ENCODE results near the gene FITM2. TPM values are rescaled to one million over a fixed set of nuclear protein-coding genes. Genes with fewer than 3 reads are reported as not detected.
"Not testable (repeated sequence)": the region's sequence is repeated elsewhere in the genome, so short reads cannot be mapped to it uniquely, and the experiment has no call there.

FITM2 gene
- total and polyA plus RNA-seq, 7 experiments from 2014 or later: 1.7 to 7.9 (median 3.8) TPM

DNA sequence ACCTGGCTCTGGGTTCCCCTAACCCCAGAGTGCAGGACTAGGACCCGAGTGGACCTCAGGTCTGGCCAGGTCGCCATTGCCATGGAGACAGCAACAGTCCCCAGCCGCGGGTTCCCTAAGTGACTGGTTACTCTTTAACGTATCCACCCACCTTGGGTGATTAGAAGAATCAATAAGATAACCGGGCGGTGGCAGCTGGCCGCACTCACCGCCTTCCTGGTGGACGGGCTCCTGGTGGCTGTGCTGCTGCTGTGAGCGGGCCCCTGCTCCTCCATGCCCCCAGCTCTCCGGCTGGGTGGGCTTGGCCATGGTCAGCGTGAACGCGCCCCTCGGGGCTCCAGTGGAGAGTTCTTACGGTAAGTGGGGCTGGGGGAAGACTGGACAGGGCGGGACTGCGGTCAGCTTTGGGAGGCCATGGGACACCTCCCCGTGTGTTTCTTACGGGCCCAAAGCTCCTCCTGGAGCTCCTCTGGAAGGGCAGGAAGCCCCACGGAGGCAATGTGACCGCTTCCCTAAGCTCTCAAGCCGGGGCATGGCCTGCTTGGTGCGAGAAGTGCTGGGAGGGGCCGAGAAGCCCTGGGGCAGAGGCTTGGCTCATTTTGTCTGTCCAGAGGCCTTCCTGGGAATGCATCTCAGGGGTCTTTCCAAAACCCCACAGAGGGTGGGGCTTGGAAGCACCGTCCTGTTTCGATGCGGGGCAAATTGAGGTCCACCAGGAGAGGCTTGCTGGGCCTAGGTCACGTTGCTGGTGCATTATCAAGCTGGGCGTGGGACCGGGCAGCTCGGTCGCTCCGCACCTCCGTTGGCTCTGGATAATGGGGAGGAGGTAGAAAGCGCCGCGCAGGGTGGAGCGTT lies 44.7 kb upstream of the FITM2 start, which contains the start of gene HNF4A:
HNF4A (plus strand) TSS at position 202 of the 855 bp plus-strand sequence; CDS start at position 308, 106 bp downstream.
- ChIA-PET POLR2A (no interaction called here), CTCF (no interaction called here)
- ATAC-seq: no peak
- no peak within 1 kb of the TSS for H3K27ac ChIP-seq (ENCODE audit: low read depth, low read length)
- intact Hi-C loops (cut with micrococcal nuclease): no loop called here
- no peak for DNase-seq
- H3K36me3 ChIP-seq (ENCODE audit: control insufficient read depth in 2 of 3, insufficient read depth in 3 of 3, low read length in 3 of 3): no peaks in the 10 kb centered on the region
- peaks cover 0 to 10% (median 0%) of the 10 kb centered on the region in 7 donors for H3K4me1 Mint-ChIP-seq
- H3K9me3 Mint-ChIP-seq: no peaks in the 10 kb centered on the region
- H3K4me3 Mint-ChIP-seq: no peak within 1 kb of the TSS
- no peaks in the 10 kb centered on the region for H3K9me3 ChIP-seq (ENCODE audit: control insufficient read depth in 2 of 3, low read length in 3 of 3)
- no peak within 1 kb of the TSS for H3K4me3 ChIP-seq (ENCODE audit: low read length)
- peaks cover 0 to 22% (median 5%) of the 10 kb centered on the region in 5 donors for H3K27me3 Mint-ChIP-seq
- H3K4me1 ChIP-seq (ENCODE audit: control insufficient read depth in 2 of 2, insufficient read depth in 2 of 2, low read length in 2 of 2): no peaks in the 10 kb centered on the region
- no peak within 1 kb of the TSS for H3K27ac Mint-ChIP-seq
- H3K27me3 ChIP-seq (ENCODE audit: control insufficient read depth in 2 of 2, insufficient read depth in 2 of 2, low read length in 2 of 2): no peaks in the 10 kb centered on the region
- H3K36me3 Mint-ChIP-seq: no peaks in the 10 kb centered on the region

DNA sequence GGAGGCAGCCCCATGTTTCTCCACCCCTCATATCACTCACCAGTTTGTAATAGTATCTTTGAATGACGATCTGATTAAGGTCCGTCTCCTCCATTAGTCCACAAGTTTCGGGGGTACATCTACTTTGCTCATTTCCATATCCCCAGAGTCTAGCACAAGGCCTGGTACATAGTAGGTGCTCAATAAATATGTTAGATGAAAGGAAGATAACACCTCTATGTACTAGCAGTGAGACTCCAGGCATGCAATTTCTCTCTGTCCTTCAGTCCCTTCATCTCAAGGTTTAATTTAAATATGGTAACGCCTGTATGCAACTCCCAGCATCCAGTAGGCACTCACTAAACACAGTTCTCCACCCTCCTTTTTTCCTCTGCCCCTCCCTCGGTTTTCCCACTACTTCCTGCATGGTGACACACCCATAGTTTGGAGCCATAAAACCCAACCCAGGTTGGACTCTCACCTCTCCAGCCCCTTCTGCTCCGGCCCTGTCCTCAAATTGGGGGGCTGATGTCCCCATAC lies 44.0 kb upstream of the FITM2 start:
- intact Hi-C loops (cut with micrococcal nuclease): no loop called here
- Histone ChIP-seq H3K27ac (ENCODE audit: low read depth, low read length) (no peak overlapping the region), H3K4me1 (ENCODE audit: control insufficient read depth in 2 of 2, insufficient read depth in 2 of 2, low read length in 2 of 2) (no peaks in the 10 kb centered on the region), H3K36me3 (ENCODE audit: control insufficient read depth in 2 of 3, insufficient read depth in 3 of 3, low read length in 3 of 3) (no peaks in the 10 kb centered on the region), H3K4me3 (ENCODE audit: low read length) (no peak overlapping the region), H3K27me3 (ENCODE audit: control insufficient read depth in 2 of 2, insufficient read depth in 2 of 2, low read length in 2 of 2) (no peaks in the 10 kb centered on the region), H3K9me3 (ENCODE audit: control insufficient read depth in 2 of 3, low read length in 3 of 3) (no peaks in the 10 kb centered on the region)
- Mint-ChIP-seq H3K36me3 (no peaks in the 10 kb centered on the region), H3K4me1 (peaks cover 0 to 10% (median 0%) of the 10 kb centered on the region in 7 donors), H3K27ac (no peak overlapping the region), H3K4me3 (no peak overlapping the region), H3K9me3 (no peaks in the 10 kb centered on the region), H3K27me3 (peaks cover 0 to 18% (median 5%) of the 10 kb centered on the region in 5 donors)
- ChIA-PET CTCF (no interaction called here), POLR2A (interaction anchor here (0.6 kb wide), 1 partner anchor 247 kb away, joined by 6 read pairs; no protein-coding TSS in a partner anchor)
- ATAC-seq (no peak), DNase-seq (no peak)

DNA sequence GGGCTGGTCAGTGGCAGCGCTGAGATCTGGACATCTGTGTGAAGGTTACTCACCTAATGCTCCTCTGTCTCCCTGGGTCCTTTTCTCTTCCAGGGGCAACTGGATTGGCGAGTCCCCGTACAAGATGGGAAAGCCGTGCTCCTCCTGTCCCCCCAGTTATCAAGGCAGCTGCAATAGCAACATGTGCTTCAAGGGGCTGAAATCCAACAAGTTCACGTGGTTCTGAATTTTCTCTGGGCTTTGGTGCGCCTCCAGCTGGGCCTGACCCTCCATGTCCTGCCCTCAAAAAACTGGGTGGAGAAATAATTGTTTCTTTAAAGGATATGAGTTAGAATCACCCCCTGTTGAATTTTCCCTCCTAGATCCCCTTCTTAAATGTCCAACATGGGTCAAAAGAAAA lies 39.6 kb upstream of the FITM2 start:
- Mint-ChIP-seq H3K27me3 (peaks cover 0 to 5% (median 3%) of the 10 kb centered on the region in 5 donors), H3K4me1 (peaks cover 0 to 10% (median 0%) of the 10 kb centered on the region in 7 donors), H3K36me3 (no peaks in the 10 kb centered on the region), H3K4me3 (no peak overlapping the region), H3K9me3 (no peaks in the 10 kb centered on the region), H3K27ac (no peak overlapping the region)
- DNase-seq (no peak), ATAC-seq (no peak)
- no peak overlapping the region for H3K27ac ChIP-seq (ENCODE audit: low read depth, low read length)
- intact Hi-C loops (cut with micrococcal nuclease): no loop called here
- no peak overlapping the region for H3K4me3 ChIP-seq (ENCODE audit: low read length)
- no peaks in the 10 kb centered on the region for H3K4me1 ChIP-seq (ENCODE audit: control insufficient read depth in 2 of 2, insufficient read depth in 2 of 2, low read length in 2 of 2)
- H3K9me3 ChIP-seq (ENCODE audit: control insufficient read depth in 2 of 3, low read length in 3 of 3): no peaks in the 10 kb centered on the region
- no peaks in the 10 kb centered on the region for H3K27me3 ChIP-seq (ENCODE audit: control insufficient read depth in 2 of 2, insufficient read depth in 2 of 2, low read length in 2 of 2)
- CTCF ChIA-PET: no interaction called here
- POLR2A ChIA-PET: no interaction called here
- H3K36me3 ChIP-seq (ENCODE audit: control insufficient read depth in 2 of 3, insufficient read depth in 3 of 3, low read length in 3 of 3): no peaks in the 10 kb centered on the region

DNA sequence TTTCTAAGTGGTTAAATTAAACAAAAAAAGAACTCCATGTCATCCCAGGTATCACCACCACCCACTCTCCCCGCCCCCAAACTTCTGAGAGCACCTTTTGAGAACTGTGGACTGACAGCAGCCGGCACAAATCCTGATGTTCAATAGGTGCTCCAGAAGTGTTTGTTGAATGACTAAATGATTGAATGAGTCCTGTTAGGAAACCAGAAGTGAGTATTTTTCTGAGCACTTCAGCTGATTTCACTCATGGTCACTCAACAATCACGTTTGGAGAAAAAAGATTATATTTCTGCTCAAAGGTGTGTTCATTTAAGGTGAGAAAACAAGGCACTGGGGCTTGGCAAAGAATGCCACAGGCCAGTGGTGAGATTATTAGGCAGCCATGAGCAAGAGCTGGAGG lies 38.3 kb upstream of the FITM2 start:
- Histone ChIP-seq H3K27ac (ENCODE audit: low read depth, low read length) (no peak overlapping the region), H3K4me1 (ENCODE audit: control insufficient read depth in 2 of 2, insufficient read depth in 2 of 2, low read length in 2 of 2) (no peaks in the 10 kb centered on the region), H3K27me3 (ENCODE audit: control insufficient read depth in 2 of 2, insufficient read depth in 2 of 2, low read length in 2 of 2) (no peaks in the 10 kb centered on the region), H3K4me3 (ENCODE audit: low read length) (no peak overlapping the region), H3K36me3 (ENCODE audit: control insufficient read depth in 2 of 3, insufficient read depth in 3 of 3, low read length in 3 of 3) (no peaks in the 10 kb centered on the region), H3K9me3 (ENCODE audit: control insufficient read depth in 2 of 3, low read length in 3 of 3) (no peaks in the 10 kb centered on the region)
- DNase-seq (no peak), ATAC-seq (no peak)
- ChIA-PET CTCF (interaction anchor here (0.7 kb wide), 1 partner anchor 48 kb away, joined by 3 read pairs; no protein-coding TSS in a partner anchor), POLR2A (no interaction called here)
- H3K9me3 Mint-ChIP-seq: no peaks in the 10 kb centered on the region
- peaks cover 0 to 10% (median 0%) of the 10 kb centered on the region in 7 donors for H3K4me1 Mint-ChIP-seq
- H3K4me3 Mint-ChIP-seq: no peak overlapping the region
- peaks cover 0 to 4% (median 2%) of the 10 kb centered on the region in 5 donors for H3K27me3 Mint-ChIP-seq
- intact Hi-C loops (cut with micrococcal nuclease): no loop called here
- H3K36me3 Mint-ChIP-seq: no peaks in the 10 kb centered on the region
- H3K27ac Mint-ChIP-seq: no peak overlapping the region

DNA sequence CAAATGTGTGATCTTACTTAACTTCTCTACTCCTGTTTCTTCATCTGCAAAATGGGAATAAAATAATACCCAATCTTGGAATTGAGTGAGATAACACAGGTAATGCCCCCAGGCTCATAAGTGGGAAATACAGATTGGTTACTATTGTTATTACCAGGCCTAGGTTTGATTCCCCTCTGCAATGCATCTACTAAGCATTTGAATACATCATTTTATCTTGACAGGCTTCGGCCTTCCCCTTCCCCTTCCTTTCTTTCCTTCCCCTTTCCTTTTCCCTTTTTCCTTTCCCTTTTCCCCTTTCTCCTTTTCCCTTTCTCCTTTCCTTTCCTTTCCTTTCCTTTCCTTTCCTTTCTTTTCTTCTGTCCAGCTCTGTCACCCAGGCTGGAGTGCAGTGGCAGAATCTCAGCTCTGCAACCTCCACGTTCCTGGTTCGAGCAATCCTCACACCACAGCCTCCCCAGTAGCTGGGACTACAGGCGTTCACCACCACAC lies 37.2 kb upstream of the FITM2 start:
- POLR2A ChIA-PET: no interaction called here
- Histone ChIP-seq H3K36me3 (ENCODE audit: control insufficient read depth in 2 of 3, insufficient read depth in 3 of 3, low read length in 3 of 3) (no peaks in the 10 kb centered on the region), H3K4me1 (ENCODE audit: control insufficient read depth in 2 of 2, insufficient read depth in 2 of 2, low read length in 2 of 2) (no peaks in the 10 kb centered on the region), H3K9me3 (ENCODE audit: control insufficient read depth in 2 of 3, low read length in 3 of 3) (no peaks in the 10 kb centered on the region), H3K27me3 (ENCODE audit: control insufficient read depth in 2 of 2, insufficient read depth in 2 of 2, low read length in 2 of 2) (no peaks in the 10 kb centered on the region), H3K4me3 (ENCODE audit: low read length) (no peak overlapping the region), H3K27ac (ENCODE audit: low read depth, low read length) (no peak overlapping the region)
- Mint-ChIP-seq H3K36me3 (no peaks in the 10 kb centered on the region), H3K4me3 (no peak overlapping the region), H3K4me1 (peaks cover 0 to 10% (median 0%) of the 10 kb centered on the region in 7 donors), H3K27me3 (peaks cover 0 to 4% (median 2%) of the 10 kb centered on the region in 5 donors), H3K9me3 (no peaks in the 10 kb centered on the region), H3K27ac (peak overlapping the region in 1 of 9 donors; percentile 41)
- no peak for ATAC-seq
- intact Hi-C loops (cut with micrococcal nuclease): no loop called here
- CTCF ChIA-PET: no interaction called here
- no peak for DNase-seq

DNA sequence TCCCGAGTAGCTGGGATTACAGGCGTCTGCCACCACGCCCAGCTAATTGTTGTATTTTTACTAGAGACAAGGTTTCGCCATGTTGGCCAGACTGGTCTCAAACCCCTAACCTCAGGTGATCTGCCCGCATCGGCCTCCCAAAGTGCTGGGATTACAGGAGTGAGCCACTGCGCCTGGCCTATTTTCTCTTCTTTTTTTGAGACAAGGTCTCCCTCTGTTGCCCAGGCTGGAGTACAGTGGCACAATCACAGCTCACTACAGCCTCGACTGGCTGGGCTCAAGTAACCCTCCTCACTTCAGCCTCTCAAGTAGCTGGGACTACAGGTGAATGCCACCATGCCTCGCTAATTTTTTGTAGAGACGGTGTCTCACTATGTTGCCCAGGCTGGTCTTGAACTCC lies 34.9 kb upstream of the FITM2 start:
- H3K4me3 Mint-ChIP-seq, POLR2A ChIA-PET: not testable (repeated sequence)
- CTCF ChIA-PET: interaction anchor here (0.9 kb wide), 1 partner anchor 13 kb away, joined by 3 read pairs; no protein-coding TSS in a partner anchor

More for the DNA sequence above, 34.9 kb upstream of the FITM2 start:
- H3K9me3 Mint-ChIP-seq; H3K36me3 ChIP-seq (ENCODE audit: control insufficient read depth in 2 of 3, insufficient read depth in 3 of 3, low read length in 3 of 3); H3K4me3 ChIP-seq (ENCODE audit: low read length); ATAC-seq; intact Hi-C loops (cut with micrococcal nuclease); H3K4me1 ChIP-seq (ENCODE audit: control insufficient read depth in 2 of 2, insufficient read depth in 2 of 2, low read length in 2 of 2); H3K27ac Mint-ChIP-seq; DNase-seq; H3K4me1 Mint-ChIP-seq; H3K27me3 Mint-ChIP-seq; H3K9me3 ChIP-seq (ENCODE audit: control insufficient read depth in 2 of 3, low read length in 3 of 3); H3K27me3 ChIP-seq (ENCODE audit: control insufficient read depth in 2 of 2, insufficient read depth in 2 of 2, low read length in 2 of 2); H3K36me3 Mint-ChIP-seq; H3K27ac ChIP-seq (ENCODE audit: low read depth, low read length): not testable (repeated sequence)

All from naive thymus-derived CD4-positive, alpha-beta T cell (primary cell).